ENCODE data around the gene LMAN1L. TPM values are rescaled to one million over a fixed set of nuclear protein-coding genes. Genes with fewer than 3 reads are reported as not detected.

Gene LMAN1L
- total and polyA plus RNA-seq, 7 donors = 0.64 to 1.8 TPM; not detected in 5

DNA sequence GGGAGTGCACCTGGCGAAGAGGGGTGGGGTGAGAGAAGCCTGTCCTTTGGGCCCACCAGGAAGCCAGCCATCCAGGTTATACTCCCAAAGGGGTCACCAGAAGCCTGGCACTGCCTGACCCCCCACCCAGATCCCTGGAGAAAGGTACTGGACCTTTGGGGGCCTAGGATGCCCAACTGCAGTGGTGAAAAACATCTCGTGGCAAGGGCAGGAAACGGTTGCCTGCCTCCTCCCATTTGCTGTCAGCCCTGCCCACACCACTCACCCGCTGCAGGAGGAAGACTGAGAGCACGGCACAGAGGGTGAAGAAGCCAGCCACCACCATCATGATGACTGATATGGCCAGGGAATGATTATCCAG, 32.6 kb downstream of the LMAN1L start:
- H3K27ac ChIP-seq = peak overlapping the region in 1 of 4 donors; percentile 23
- no peaks in the 10 kb centered on the region for H3K9me3 ChIP-seq
- H3K27me3 ChIP-seq = no peaks in the 10 kb centered on the region
- H3K4me1 ChIP-seq = peaks cover 0 to 32% (median 23%) of the 10 kb centered on the region in 4 donors
- TF ChIP-seq POLR2A (IDR thresholded peaks at IDR 0.05) = no peak
- TF ChIP-seq, protein P1, sequence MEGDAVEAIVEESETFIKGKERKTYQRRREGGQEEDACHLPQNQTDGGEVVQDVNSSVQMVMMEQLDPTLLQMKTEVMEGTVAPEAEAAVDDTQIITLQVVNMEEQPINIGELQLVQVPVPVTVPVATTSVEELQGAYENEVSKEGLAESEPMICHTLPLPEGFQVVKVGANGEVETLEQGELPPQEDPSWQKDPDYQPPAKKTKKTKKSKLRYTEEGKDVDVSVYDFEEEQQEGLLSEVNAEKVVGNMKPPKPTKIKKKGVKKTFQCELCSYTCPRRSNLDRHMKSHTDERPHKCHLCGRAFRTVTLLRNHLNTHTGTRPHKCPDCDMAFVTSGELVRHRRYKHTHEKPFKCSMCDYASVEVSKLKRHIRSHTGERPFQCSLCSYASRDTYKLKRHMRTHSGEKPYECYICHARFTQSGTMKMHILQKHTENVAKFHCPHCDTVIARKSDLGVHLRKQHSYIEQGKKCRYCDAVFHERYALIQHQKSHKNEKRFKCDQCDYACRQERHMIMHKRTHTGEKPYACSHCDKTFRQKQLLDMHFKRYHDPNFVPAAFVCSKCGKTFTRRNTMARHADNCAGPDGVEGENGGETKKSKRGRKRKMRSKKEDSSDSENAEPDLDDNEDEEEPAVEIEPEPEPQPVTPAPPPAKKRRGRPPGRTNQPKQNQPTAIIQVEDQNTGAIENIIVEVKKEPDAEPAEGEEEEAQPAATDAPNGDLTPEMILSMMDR (IDR thresholded peaks at IDR 0.05) = no peak
- TF ChIP-seq EP300 (IDR thresholded peaks at IDR 0.05) = no peak
- TF ChIP-seq POLR2AphosphoS5 (IDR thresholded peaks at IDR 0.05) = no peak
- 51 to 61% methylated on average over 5 of the region's 5 CpGs for WGBS, 2 donors
- no peak for DNase-seq
- intact Hi-C loops (cut with DNase I) = no loop called here
- no peak overlapping the region for H3K4me3 ChIP-seq
- peaks cover 0 to 62% (median 29%) of the 10 kb centered on the region in 4 donors for H3K36me3 ChIP-seq

- DNase-seq = no peak
- Histone ChIP-seq H3K27ac (no peak overlapping the region), H3K9me3 (no peaks in the 10 kb centered on the region), H3K27me3 (no peaks in the 10 kb centered on the region), H3K4me1 (peaks cover 0 to 32% (median 23%) of the 10 kb centered on the region in 4 donors), H3K36me3 (peaks cover 0 to 62% (median 32%) of the 10 kb centered on the region in 4 donors), H3K4me3 (no peak overlapping the region)
- no peak for TF ChIP-seq POLR2A (IDR thresholded peaks at IDR 0.05)
- no peak for TF ChIP-seq EP300 (IDR thresholded peaks at IDR 0.05)
- TF ChIP-seq, protein P1 (IDR thresholded peaks at IDR 0.05) = no peak
- no peak for TF ChIP-seq POLR2AphosphoS5 (IDR thresholded peaks at IDR 0.05)
- 66 to 89% methylated on average over 4 of the region's 4 CpGs for WGBS, 2 donors
- intact Hi-C loops (cut with DNase I) = no loop called here
Observed at GRCh38 chr15:74845581-74845980, 32.9 kb downstream of the LMAN1L start.

DNA sequence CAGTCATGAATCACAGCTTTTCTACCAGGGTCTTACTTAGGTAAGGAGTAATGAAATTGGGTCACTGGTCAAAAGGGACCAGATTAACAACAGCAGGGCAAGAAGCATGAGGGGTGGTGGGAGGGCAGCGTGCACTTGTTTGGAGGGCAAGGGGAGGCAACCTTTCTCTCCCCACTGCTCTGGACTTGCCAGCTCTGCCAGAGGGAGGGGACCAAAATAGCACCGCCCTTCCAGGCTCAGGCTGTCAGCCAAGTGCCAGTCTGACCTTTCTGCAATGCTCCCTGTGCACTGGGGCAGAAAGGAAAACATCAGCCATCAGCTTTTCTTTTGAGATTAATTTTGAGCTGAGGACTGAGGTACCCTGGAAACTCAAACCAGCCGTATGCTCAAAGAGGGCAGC, 34.8 kb downstream of the LMAN1L start:
- peaks cover 8 to 77% (median 50%) of the 10 kb centered on the region in 4 donors for H3K36me3 ChIP-seq

GRCh38 chr15:74850393-74850792, 37.8 kb downstream of the LMAN1L start:
- no peak for DNase-seq
- 39 to 80% methylated on average over 4 of the region's 4 CpGs for WGBS, 2 donors
- H3K27me3 ChIP-seq = no peaks in the 10 kb centered on the region
- H3K4me1 ChIP-seq = peaks cover 0 to 4% (median 0%) of the 10 kb centered on the region in 4 donors
- H3K4me3 ChIP-seq = no peak overlapping the region
- H3K36me3 ChIP-seq = peaks cover 18 to 85% (median 60%) of the 10 kb centered on the region in 4 donors
- TF ChIP-seq, protein P1 (IDR thresholded peaks at IDR 0.05) = no peak
- TF ChIP-seq EP300 (IDR thresholded peaks at IDR 0.05) (no peak), POLR2AphosphoS5 (IDR thresholded peaks at IDR 0.05) (no peak), POLR2A (IDR thresholded peaks at IDR 0.05) (no peak)
- H3K27ac ChIP-seq = no peak overlapping the region
- intact Hi-C loops (cut with DNase I) = no loop called here
- no peaks in the 10 kb centered on the region for H3K9me3 ChIP-seq

More for the DNA sequence above, 34.8 kb downstream of the LMAN1L start:
- Histone ChIP-seq H3K4me3 (no peak overlapping the region), H3K4me1 (peaks cover 0 to 18% (median 13%) of the 10 kb centered on the region in 4 donors), H3K9me3 (no peaks in the 10 kb centered on the region), H3K27ac (no peak overlapping the region), H3K27me3 (no peaks in the 10 kb centered on the region)
- no peak for TF ChIP-seq POLR2A (IDR thresholded peaks at IDR 0.05)
- intact Hi-C loops (cut with DNase I) = no loop called here
- WGBS, 2 donors = 74 to 89% methylated on average over 3 of the region's 3 CpGs
- DNase-seq = no peak

- DNase-seq = no peak
- H3K4me1 ChIP-seq = peaks cover 0 to 5% (median 0%) of the 10 kb centered on the region in 4 donors
- peaks cover 18 to 71% (median 58%) of the 10 kb centered on the region in 4 donors for H3K36me3 ChIP-seq
- H3K27ac ChIP-seq = no peak overlapping the region
- no peaks in the 10 kb centered on the region for H3K27me3 ChIP-seq
- no peak overlapping the region for H3K4me3 ChIP-seq
- WGBS, 2 donors = 85 to 92% methylated on average over 7 of the region's 7 CpGs
- TF ChIP-seq, protein P1 (IDR thresholded peaks at IDR 0.05) = no peak
- no peak for TF ChIP-seq POLR2A (IDR thresholded peaks at IDR 0.05)
- TF ChIP-seq POLR2AphosphoS5 (IDR thresholded peaks at IDR 0.05) = no peak
- no peak for TF ChIP-seq EP300 (IDR thresholded peaks at IDR 0.05)
- intact Hi-C loops (cut with DNase I) = no loop called here
- no peaks in the 10 kb centered on the region for H3K9me3 ChIP-seq
Observed at GRCh38 chr15:74851960-74852359, 39.3 kb downstream of the LMAN1L start.
